ENCODE data around the gene POMGNT2.
A peak's percentile ranks its signal among the peaks of the same experiment; 100 is the strongest.

Gene POMGNT2

DNA sequence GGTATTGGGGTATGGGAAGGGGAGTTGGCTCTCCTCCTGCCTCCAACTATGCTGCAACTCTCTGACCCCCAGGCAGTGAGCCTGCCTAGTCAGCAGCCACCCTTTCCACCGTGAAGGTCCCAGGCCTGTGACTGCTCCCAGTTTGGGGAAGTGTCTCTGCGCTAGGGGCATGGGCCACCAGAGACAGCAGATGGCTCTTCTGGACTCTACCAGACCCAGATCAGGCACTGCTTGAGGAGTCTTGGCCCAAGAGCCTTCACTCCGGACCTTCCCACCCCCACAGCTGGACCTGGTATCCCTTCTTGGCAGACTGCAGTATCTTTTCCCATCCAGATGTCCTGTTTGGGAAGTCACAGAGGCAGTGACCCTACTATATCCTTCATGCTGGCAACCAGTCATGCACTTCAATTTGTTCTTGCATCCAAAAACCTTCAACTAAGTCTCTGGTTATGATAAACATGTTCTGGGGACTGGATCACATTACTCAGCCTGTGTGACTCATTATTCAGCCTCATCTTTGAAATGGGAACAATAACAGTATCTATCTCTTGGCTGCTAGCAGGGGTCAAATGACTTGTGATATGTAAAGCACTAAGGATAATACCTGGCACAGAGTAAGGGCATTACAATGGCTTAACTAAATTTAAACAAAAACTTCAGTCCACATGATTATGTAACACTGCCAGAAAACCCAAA lies 62.7 kb downstream of the POMGNT2 start:
- DNase-seq, result no peak

- no peak for DNase-seq
Observed at GRCh38 chr3:43041517-43041916, 64.4 kb downstream of the POMGNT2 start.

- DNase-seq, result no peak
Observed at GRCh38 chr3:43038010-43038409, 67.9 kb downstream of the POMGNT2 start.

GRCh38 chr3:43036621-43037423 lies 69.1 kb downstream of the POMGNT2 start:
- DNase-seq, result no peak

GRCh38 chr3:43035801-43036365 lies 70.0 kb downstream of the POMGNT2 start:
- DNase-seq, result no peak

GRCh38 chr3:43034911-43035310 lies 71.0 kb downstream of the POMGNT2 start:
- no peak for DNase-seq

- no peak for DNase-seq
Observed at GRCh38 chr3:43034200-43034599, 71.7 kb downstream of the POMGNT2 start.

DNA sequence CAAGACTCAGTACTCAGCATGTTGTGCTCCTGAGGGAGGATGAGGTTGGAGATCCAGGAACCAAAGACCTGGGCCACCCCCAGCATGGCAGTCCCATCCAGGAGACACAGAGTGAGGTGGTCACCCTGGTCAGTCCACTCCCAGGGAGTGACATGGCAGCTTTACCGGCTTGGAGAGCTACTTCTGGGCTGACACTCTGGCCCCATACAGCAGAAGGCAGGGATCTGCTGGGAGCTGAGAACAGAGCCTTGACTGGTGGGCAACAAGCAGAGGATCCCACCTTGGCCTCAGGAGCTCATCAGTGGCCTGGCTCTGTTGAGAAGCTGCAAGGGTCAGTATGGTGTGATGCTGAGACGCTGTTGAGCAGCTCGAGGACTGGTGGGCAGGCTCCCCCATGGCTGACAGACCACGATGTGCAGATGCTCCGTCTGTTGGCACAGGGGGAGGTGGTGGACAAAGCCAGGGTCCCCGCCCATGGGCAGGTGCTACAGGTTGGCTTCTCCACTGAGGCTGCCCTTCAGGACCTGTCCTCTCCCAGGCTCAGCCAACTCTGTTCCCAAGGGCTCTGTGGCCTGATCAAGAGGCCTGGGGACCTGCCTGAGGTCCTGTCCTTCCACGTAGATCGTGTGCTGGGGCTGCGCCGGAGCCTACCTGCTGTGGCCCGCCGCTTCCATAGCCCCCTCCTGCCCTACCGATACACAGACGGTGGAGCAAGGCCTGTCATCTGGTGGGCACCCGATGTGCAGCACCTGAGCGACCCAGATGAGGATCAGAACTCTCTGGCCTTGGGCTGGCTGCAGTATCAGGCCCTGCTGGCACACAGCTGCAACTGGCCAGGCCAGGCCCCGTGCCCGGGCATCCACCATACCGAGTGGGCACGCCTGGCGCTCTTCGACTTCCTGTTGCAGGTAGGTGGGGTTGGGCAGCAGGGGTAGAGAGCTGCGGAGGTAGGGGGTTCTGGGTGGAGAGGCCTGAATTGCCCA lies 72.9 kb downstream of the POMGNT2 start:
- no peak for DNase-seq

GRCh38 chr3:43031889-43032545 lies 73.9 kb downstream of the POMGNT2 start:
- no peak for DNase-seq

GRCh38 chr3:43031485-43031884 lies 74.4 kb downstream of the POMGNT2 start:
- peak; percentile 74 to 86 for DNase-seq

- no peak for DNase-seq
Observed at GRCh38 chr3:43030162-43030935, 75.5 kb downstream of the POMGNT2 start.

Measured in inflammatory macrophage (primary cell).